NCI-H146 treated with DMSO at 0.1 percent for 48 hours (cell line): Measurements from ENCODE around the gene MARK3.
A peak's percentile ranks its signal among the peaks of the same experiment; 100 is the strongest.

Source experiments
- DNase-seq: peaks from one replicate; lab custom pipeline; 2025; ENCODE audit not compliant: unreplicated experiment; lab: John Stamatoyannopoulos, UW

MARK3 gene

DNA sequence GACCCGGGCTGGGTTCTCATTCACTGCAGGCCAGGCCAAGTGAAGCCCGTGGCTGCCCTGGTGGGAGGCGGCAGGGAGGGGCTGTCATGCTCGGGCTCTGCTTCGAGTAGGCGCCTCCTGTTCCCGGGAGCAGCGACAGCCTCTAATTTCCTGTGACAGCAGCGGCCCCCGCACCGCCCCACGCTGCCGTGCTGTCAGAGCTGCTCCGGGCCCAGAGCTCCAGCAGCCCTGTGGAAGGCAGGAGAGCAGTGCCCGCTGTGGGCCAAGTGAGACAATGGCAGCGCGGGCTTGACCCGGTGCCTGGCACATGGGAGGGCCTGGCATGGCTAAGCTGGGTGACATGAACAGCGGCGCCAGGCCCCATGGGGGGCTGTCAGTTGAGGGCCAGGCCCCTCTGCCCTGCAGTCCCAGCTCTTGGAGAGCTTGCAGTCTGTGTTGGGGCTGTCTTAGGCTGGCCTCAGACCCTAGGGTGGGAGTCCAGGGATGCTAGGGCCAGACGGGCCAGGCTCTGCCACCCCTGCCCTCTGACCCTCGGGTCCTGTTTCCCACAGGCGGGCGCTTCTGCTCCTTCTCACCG lies 148.9 kb downstream of the MARK3 start:
- DNase-seq: no peak

GRCh38 chr14:103534576-103535061 lies 149.4 kb downstream of the MARK3 start:
- no peak for DNase-seq

- DNase-seq: no peak
Measured at GRCh38 chr14:103535081-103535890, 150.1 kb downstream of the MARK3 start.

DNA sequence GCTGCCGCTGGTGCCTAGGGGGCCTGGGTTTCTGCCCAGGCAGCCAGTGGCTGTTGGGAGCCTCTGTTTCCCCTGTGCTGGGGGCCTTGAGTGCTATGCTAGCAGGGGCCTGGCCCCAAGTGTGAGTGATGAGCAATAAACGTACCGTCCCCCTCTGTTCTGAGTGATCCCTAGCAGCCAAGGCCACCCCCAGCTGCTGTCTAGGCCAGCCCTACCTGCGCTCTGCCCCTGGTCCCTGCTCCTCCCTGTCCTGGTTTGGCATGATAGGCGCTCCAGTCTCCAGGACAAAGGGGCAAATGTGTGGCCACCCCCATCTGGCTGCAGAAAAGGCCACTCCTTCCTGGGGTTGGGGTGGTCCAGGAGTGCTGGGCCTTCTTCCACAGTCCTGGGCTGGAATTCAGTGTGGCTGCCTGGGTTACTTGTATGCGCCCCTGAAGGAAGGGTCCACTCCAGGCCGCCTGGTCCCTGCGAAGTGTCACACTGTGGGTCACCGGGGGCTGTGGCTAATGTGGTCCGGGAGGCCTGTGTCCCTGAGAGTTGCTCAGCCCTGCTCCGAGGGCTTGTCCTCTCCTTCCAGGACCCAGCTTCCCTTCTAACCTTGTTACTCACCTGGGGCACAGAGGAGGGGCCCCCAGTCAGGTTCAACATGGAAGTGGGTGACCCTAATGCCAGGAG lies 150.8 kb downstream of the MARK3 start:
- DNase-seq: no peak

GRCh38 chr14:103536693-103537092 lies 151.5 kb downstream of the MARK3 start:
- DNase-seq: no peak

DNA sequence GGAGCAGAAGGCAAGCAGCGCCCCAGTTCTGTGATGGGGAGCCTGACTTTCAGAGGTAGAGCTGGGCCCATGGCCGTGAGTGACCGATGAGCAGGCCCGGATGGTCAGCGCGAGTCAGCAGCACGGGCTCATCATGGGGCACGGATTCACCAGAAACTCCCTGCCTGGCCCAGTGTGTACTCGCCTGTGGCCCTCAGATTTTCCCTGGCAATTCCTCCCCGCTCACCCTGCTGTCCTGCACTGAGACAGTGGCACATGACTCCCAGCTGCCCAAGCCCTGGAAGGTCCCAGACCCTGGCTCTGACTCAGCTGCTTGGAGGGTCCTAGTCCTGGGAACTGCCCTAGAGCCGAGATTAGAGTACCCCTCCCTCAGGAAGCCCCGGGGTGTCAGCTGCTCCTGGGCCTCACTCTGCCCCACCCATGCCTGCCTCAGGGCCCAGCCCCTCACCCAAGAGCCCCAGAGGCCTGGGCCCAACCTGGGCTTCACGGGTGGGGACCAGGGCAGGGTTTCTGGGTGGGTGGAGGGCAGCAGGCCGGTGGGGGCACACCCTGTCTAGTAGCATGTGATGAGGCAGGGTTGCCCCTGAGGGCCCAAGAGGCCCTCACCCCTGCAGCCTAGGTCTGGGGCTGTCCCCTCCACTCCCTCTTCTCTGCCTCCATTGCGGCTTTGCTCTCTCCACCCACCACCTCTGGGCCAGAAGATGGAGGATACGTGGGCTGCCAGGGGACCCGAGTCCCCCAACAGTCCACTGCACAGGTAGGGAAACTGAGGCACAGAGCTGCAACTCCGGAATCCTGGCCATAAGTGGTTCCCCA lies 152.2 kb downstream of the MARK3 start:
- no peak for DNase-seq

DNA sequence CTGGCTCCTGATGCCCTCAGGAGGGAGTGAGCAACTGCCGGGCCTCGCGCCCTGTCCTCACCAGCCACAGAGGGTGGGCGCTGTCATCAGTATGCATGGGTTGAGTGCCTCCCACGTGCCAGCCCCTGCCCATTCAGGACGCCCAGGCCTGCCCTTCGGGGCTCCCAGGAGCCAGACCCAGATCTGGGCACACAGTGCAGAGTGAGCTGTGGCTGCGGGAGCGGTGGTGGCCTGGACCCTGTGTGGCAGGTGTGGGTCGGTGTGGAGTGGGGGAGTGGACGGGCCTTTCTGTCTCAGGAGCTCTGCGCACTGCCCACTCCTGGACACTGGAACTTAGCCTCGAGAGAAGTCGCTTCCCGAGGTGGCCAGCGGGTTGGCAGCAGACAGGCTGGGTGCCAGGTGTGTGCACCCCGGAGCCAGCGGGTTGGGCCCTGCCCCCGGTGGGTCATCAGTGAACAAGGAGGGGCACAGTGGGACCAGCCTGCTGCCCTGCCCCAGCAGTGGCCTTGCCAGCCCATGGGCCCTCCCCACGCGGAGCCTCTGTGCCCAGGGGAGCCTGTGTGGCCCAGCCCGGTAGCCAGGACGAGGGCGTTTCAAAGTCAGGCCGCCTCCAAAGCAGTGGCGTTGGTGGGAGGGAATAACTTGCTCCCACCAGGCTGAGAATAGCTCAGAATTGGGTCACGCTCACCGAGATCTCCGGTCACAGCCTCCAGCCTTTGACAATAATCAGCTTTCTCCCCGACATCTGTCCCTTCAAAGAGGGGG lies 153.3 kb downstream of the MARK3 start:
- no peak for DNase-seq

DNA sequence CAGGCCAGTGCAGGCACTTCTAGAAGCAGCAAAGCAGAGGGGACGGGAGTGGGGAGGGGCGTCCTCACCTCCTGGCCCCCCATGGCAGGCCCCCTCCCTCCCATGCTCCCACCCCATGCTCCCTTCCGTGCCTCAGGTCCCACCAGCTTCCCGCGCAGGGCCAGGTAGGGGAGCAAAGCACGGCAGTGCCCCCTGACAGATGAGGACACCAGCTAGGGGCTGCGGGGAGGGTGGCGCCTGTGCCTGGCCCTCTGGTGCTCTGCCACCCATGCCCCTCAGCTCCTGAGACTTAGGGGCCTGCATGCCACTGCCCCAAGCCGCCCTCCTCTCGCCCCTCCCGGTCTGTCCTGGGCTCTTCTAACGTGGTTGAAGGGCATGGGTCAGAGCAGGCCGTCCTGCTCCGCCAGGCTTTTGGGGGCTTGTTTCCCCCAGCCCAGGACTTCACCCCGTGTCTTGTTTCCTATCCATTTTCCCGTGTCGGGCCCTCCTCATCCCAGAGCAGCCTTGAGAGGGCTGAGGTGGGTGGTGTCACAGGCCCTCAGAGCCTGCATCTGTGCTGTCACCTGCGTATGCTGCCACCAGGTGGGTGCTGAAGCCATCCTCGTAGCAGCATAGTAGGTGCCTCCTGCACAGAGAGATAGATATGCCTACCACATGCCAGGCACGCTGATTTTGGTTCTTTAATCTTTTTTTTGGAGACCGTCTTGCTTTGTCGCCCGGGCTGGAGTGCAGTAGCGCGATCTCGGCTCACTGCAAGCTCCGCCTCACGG lies 154.0 kb downstream of the MARK3 start:
- DNase-seq: no peak

DNA sequence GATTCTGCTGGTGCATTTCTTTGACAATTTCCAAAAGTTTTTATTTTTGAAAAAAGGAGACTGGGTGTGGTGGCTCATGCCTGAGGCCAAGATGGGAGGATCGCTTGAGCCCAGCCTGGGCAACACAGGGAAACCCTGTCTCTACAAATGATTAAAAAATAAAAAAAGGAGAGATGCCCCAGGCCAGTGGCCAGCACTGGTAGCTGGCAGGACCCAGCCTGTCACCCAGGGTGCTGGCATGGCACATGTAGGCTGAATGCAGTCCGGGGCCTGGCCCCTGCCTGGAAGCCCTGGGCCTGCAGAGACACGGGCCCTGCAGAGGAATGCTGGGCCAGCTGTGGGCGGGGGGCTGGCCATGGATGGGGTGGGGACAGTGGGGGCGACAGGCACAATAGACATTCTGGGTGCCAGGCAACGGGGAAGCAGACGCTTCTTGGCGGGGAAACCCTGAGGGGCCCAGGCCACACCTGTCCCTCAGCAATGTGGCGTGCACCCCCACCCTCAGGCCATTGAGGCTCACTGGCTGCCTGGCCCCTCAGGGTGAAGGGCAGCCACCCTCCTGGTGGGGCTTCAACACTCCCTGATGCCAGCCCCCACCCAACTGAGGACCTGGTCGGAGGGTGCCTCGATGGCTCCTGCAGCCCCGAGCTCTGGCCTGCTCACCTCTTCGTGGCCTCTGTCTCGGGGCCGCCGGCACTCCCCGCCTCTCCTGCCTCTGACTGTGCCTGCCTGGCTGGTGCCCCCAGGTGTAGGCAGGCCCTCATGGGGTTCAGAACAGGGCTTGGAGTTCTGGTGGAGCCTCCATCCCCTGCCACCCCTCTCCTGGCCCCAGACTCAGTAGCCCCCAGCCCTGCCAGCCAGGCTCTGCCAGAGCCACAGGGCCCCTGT lies 155.8 kb downstream of the MARK3 start:
- DNase-seq: no peak

DNA sequence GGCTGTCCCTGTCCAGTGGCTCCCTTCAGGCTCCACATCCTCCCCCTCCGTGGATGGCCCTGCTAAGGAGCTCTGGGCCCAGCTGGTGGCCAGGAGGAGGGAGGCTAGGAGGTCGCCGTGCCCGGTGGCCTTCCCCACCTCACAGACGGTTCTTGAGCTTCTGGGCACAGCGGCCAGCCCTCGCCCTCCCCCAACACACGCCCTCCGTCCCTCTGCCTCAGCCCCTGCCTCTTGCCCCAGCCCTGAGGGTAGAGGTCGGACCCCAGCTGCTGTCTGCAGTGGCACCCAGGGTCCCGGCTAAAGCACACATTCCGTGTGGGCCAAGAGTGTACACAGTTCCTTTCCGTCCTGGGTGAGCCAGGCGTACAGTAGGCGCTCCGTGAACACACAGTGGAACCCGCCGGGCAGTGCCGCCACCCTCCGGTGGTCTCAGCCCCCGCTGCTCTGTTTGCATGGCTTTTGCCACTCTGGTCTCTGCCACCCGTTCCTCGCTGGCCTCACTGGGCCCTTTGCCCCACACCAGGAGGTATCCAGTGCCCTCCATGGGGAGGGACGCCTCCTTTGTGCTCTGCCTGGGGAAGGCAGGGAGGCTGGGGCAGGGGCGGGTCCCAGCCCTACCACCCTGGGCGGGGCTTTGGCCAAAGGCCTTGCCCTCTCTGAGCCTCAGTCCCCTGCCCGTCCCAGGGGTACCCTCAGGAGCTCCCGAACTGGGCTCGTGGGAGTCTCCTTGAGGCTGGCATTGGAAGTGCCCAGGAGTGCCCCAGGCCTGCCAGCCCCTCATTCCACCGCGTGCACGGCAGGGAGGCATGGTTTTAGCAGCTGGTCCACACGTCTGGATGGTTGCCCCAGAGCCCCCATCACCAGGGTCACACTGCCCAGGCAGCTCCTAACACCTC lies 156.7 kb downstream of the MARK3 start:
- DNase-seq: no peak

- DNase-seq: peak; percentile 96
Measured at GRCh38 chr14:103542605-103543088, 157.4 kb downstream of the MARK3 start.

DNA sequence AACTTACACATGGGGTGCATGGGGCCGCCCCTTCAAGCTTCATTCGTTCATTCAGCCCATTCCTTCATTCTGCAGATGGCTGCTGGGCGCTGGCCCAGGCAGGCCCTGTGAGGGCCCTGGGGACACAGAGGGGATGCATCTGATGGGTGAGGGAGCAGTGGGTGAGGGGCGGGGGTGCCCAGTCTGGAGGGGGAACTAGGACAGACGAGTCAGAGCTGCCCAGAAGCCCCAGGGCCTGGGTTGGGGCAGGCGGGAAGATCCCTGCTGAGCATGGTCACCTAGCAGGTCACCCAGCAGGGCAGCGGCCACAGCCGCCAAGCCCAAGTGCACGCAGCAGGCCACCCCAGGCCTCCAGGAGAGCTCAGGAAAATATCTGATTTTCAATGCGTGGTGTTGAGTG lies 157.9 kb downstream of the MARK3 start:
- DNase-seq: peak; percentile 53

DNA sequence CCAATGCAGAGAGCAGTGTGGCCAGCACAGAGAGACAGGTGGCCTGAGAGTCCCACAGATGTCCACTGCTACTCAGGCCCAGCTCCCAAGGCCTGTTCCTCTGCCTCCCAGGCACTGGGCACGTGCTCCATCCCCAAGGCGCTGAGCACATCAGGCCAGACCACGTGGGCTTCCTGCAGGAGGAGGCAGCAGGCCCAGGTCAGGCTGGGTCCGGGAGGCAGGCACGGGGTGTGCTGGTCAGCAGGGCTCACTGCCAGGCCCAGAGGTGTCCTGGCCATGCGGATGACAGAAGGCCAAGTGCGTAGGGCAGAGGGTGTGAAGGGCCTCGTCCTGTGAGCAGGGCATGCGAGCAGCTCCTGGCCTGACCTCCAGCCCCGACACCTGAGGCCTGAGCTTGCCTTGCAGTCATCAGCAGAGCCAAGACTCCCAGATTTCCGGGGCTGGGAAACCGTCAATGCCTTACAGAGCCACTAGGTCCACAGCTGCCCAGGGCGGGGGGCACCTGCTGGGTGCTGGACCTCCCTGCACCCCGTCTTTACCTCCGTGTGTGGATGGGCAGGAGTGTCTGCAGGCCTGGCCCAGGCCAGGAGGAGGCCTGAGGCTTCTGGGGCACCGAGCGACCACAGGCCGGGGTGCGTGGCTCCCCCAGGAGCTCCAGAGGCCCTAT lies 158.6 kb downstream of the MARK3 start:
- DNase-seq: no peak

- DNase-seq: no peak
Measured at GRCh38 chr14:103544388-103545218, 159.4 kb downstream of the MARK3 start.

GRCh38 chr14:103545219-103545914 lies 160.2 kb downstream of the MARK3 start:
- DNase-seq: no peak
